Colonic mucosa (tissue), 4 donors: ENCODE measurements around the gene SPAG4. TPM values are rescaled to one million over a fixed set of nuclear protein-coding genes. Genes with fewer than 3 reads are reported as not detected.

Source experiments
- DNase-seq: peaks from one replicate; pipeline ENCODE4 v3.0.0-alpha.2; 2020
- H3K27ac ChIP-seq: fragments of 200-600 bp; one replicate; pipeline ENCODE4 v1.8.0; 2021
- H3K27me3 ChIP-seq: fragments of 200-600 bp; one replicate; pipeline ENCODE4 v1.8.0; 2021
- H3K36me3 ChIP-seq: fragments of 200-600 bp; one replicate; pipeline ENCODE4 v1.8.0; 2021
- H3K4me1 ChIP-seq: fragments of 200-600 bp; one replicate; pipeline ENCODE4 v1.8.0; 2021; ENCODE audit warnings: mild to moderate bottlenecking
- H3K4me3 ChIP-seq: fragments of 200-600 bp; one replicate; pipeline ENCODE4 v1.8.0; 2021
- H3K9ac ChIP-seq, 2 donors: one replicate each; pipeline ENCODE4 v1.7.0; 2013; ENCODE audit warnings: control low read depth in 2 of 2, low read depth in 2 of 2, low read length in 2 of 2
- H3K9me3 ChIP-seq: fragments of 200-600 bp; one replicate; pipeline ENCODE4 v1.8.0; 2021
- CTCF ChIP-seq: fragments of 200-600 bp; IDR thresholded peaks from one replicate; pipeline ENCODE4 v1.8.0; 2022; ENCODE audit warnings: antibody characterized with exemption, mild to moderate bottlenecking
- intact Hi-C: fragments of 100-400 bp; cut with DNase I; formaldehyde crosslinking; loops from one replicate; pipeline ENCODE4 v1.14.1; 2022
- total RNA-seq, 2 donors: library from RNA; stranded (reverse); fragmentation: NEBNext Ultra II Directional in 1 of 2; extraction: Animal tissue kit (Norgen Biotek cat#: 25700) in 1 of 2; gene quantifications; one replicate each; pipeline ENCODE4 v1.2.1, GENCODE V29; 2021
- donor health status: healthy.
- donor health status: DM: no; HTN: no; CAD: no.
- donor health status: DM: no; HTN: no; CAD: no.

The SPAG4 gene
- total RNA-seq, 2 donors from 2014 or later = 5.7 to 8.6 TPM

- Histone ChIP-seq H3K4me3 (no peak overlapping the region), H3K9ac (no peak overlapping the region), H3K4me1 (no peaks in the 10 kb centered on the region), H3K27ac (no peak overlapping the region), H3K27me3 (no peaks in the 10 kb centered on the region), H3K36me3 (no peaks in the 10 kb centered on the region), H3K9me3 (no peaks in the 10 kb centered on the region)
- DNase-seq = no peak
- no peak for TF ChIP-seq CTCF
- intact Hi-C loops = no loop called here
Measured at GRCh38 chr20:35599776-35600120, 15.9 kb upstream of the SPAG4 start.

GRCh38 chr20:35600176-35600992 is 15.2 kb upstream of the SPAG4 start:
- no peak overlapping the region for H3K27ac ChIP-seq

GRCh38 chr20:35600993-35601973 is 14.3 kb upstream of the SPAG4 start:
- Histone ChIP-seq H3K4me3 (peak overlapping the region; percentile 29), H3K27me3 (no peaks in the 10 kb centered on the region), H3K9me3 (no peaks in the 10 kb centered on the region), H3K36me3 (no peaks in the 10 kb centered on the region), H3K27ac (no peak overlapping the region), H3K4me1 (no peaks in the 10 kb centered on the region), H3K9ac (peak overlapping the region; percentile 55 to 72)
- intact Hi-C loops = no loop called here
- TF ChIP-seq CTCF = peak; percentile 30
- DNase-seq = peak; percentile 83

More at GRCh38 chr20:35600176-35600992, 15.2 kb upstream of the SPAG4 start:
- no peak for TF ChIP-seq CTCF
- intact Hi-C loops = no loop called here
- Histone ChIP-seq H3K27me3 (no peaks in the 10 kb centered on the region), H3K9ac (peak overlapping the region in 1 of 2 donors; percentile 72), H3K4me3 (peak overlapping the region; percentile 29), H3K9me3 (no peaks in the 10 kb centered on the region), H3K36me3 (no peaks in the 10 kb centered on the region), H3K4me1 (no peaks in the 10 kb centered on the region)
- DNase-seq = no peak

GRCh38 chr20:35601990-35602389 is 13.6 kb upstream of the SPAG4 start:
- no peak for DNase-seq
- no peak for TF ChIP-seq CTCF
- no peak overlapping the region for H3K27ac ChIP-seq
- H3K27me3 ChIP-seq = no peaks in the 10 kb centered on the region
- no peaks in the 10 kb centered on the region for H3K9me3 ChIP-seq
- H3K9ac ChIP-seq = peak overlapping the region; percentile 55 to 72
- peak overlapping the region; percentile 29 for H3K4me3 ChIP-seq
- intact Hi-C loops = no loop called here
- H3K36me3 ChIP-seq = no peaks in the 10 kb centered on the region
- H3K4me1 ChIP-seq = no peaks in the 10 kb centered on the region

- no peaks in the 10 kb centered on the region for H3K27me3 ChIP-seq
- intact Hi-C loops = no loop called here
- H3K9ac ChIP-seq = no peak overlapping the region
- no peaks in the 10 kb centered on the region for H3K36me3 ChIP-seq
- TF ChIP-seq CTCF = no peak
- no peaks in the 10 kb centered on the region for H3K9me3 ChIP-seq
- no peaks in the 10 kb centered on the region for H3K4me1 ChIP-seq
- no peak overlapping the region for H3K27ac ChIP-seq
- no peak for DNase-seq
- no peak overlapping the region for H3K4me3 ChIP-seq
Measured at GRCh38 chr20:35602851-35603495, 12.7 kb upstream of the SPAG4 start.
